ENCODE data around the gene NNAT. TPM values are rescaled to one million over a fixed set of nuclear protein-coding genes. Genes with fewer than 3 reads are reported as not detected.

Gene NNAT
- total and polyA plus RNA-seq, 2 donors = 31.4 to 61.2 TPM

- Histone ChIP-seq H3K36me3 (ENCODE audit: insufficient read depth) (no peaks in the 10 kb centered on the region), H3K27ac (ENCODE audit: low read depth) (no peak overlapping the region), H3K4me3 (ENCODE audit: low read depth, low read length) (no peak overlapping the region), H3K4me1 (ENCODE audit: insufficient read depth) (peaks cover 2% of the 10 kb centered on the region)
- DNase-seq (ENCODE audit: extremely low spot score) = no peak
- WGBS = 85% methylated on average over 4 of the region's 4 CpGs
Measured at GRCh38 chr20:37506152-37506725, 14.8 kb upstream of the NNAT start.

GRCh38 chr20:37510226-37510625 is 10.8 kb upstream of the NNAT start:
- 91% methylated on average over 5 of the region's 5 CpGs for WGBS
- Histone ChIP-seq H3K27ac (ENCODE audit: low read depth) (no peak overlapping the region), H3K4me1 (ENCODE audit: insufficient read depth) (peaks cover 2% of the 10 kb centered on the region), H3K4me3 (ENCODE audit: low read depth, low read length) (no peak overlapping the region), H3K36me3 (ENCODE audit: insufficient read depth) (no peaks in the 10 kb centered on the region)
- no peak for DNase-seq (ENCODE audit: extremely low spot score)

- Histone ChIP-seq H3K4me3 (ENCODE audit: low read depth, low read length) (no peak overlapping the region), H3K36me3 (ENCODE audit: insufficient read depth) (no peaks in the 10 kb centered on the region), H3K27ac (ENCODE audit: low read depth) (no peak overlapping the region), H3K4me1 (ENCODE audit: insufficient read depth) (no peaks in the 10 kb centered on the region)
- 92% methylated on average over 6 of the region's 6 CpGs for WGBS
- no peak for DNase-seq (ENCODE audit: extremely low spot score)
Measured at GRCh38 chr20:37511610-37512275, 9.3 kb upstream of the NNAT start.

GRCh38 chr20:37513779-37514359 is 7.2 kb upstream of the NNAT start:
- DNase-seq (ENCODE audit: extremely low spot score) = no peak
- H3K4me1 ChIP-seq (ENCODE audit: insufficient read depth) = no peaks in the 10 kb centered on the region
- 76% methylated on average over 4 of the region's 4 CpGs for WGBS
- H3K36me3 ChIP-seq (ENCODE audit: insufficient read depth) = no peaks in the 10 kb centered on the region
- no peak overlapping the region for H3K27ac ChIP-seq (ENCODE audit: low read depth)
- no peak overlapping the region for H3K4me3 ChIP-seq (ENCODE audit: low read depth, low read length)

GRCh38 chr20:37515876-37516275 is 5.2 kb upstream of the NNAT start:
- WGBS = 83% methylated on average over 4 of the region's 4 CpGs
- Histone ChIP-seq H3K4me3 (ENCODE audit: low read depth, low read length) (no peak overlapping the region), H3K27ac (ENCODE audit: low read depth) (no peak overlapping the region), H3K36me3 (ENCODE audit: insufficient read depth) (no peaks in the 10 kb centered on the region), H3K4me1 (ENCODE audit: insufficient read depth) (no peaks in the 10 kb centered on the region)
- no peak for DNase-seq (ENCODE audit: extremely low spot score)

GRCh38 chr20:37516811-37517750 is 4.0 kb upstream of the NNAT start:
- Histone ChIP-seq H3K4me3 (ENCODE audit: low read depth, low read length) (no peak overlapping the region), H3K27ac (ENCODE audit: low read depth) (no peak overlapping the region), H3K36me3 (ENCODE audit: insufficient read depth) (no peaks in the 10 kb centered on the region), H3K4me1 (ENCODE audit: insufficient read depth) (no peaks in the 10 kb centered on the region)
- no peak for DNase-seq (ENCODE audit: extremely low spot score)
- 40% methylated on average over 13 of the region's 13 CpGs for WGBS

- Histone ChIP-seq H3K4me1 (ENCODE audit: insufficient read depth) (no peaks in the 10 kb centered on the region), H3K4me3 (ENCODE audit: low read depth, low read length) (no peak overlapping the region), H3K36me3 (ENCODE audit: insufficient read depth) (no peaks in the 10 kb centered on the region), H3K27ac (ENCODE audit: low read depth) (no peak overlapping the region)
- 82% methylated on average over 7 of the region's 7 CpGs for WGBS
- DNase-seq (ENCODE audit: extremely low spot score) = no peak
Measured at GRCh38 chr20:37518059-37518458, 3.0 kb upstream of the NNAT start.

GRCh38 chr20:37518606-37519507 is 2.2 kb upstream of the NNAT start:
- Histone ChIP-seq H3K4me1 (ENCODE audit: insufficient read depth) (no peaks in the 10 kb centered on the region), H3K36me3 (ENCODE audit: insufficient read depth) (no peaks in the 10 kb centered on the region), H3K27ac (ENCODE audit: low read depth) (no peak overlapping the region), H3K4me3 (ENCODE audit: low read depth, low read length) (no peak overlapping the region)
- DNase-seq (ENCODE audit: extremely low spot score) = no peak
- WGBS = 54% methylated on average over 30 of the region's 30 CpGs

- Histone ChIP-seq H3K36me3 (ENCODE audit: insufficient read depth) (no peaks in the 10 kb centered on the region), H3K4me3 (ENCODE audit: low read depth, low read length) (no peak overlapping the region), H3K4me1 (ENCODE audit: insufficient read depth) (no peaks in the 10 kb centered on the region), H3K27ac (ENCODE audit: low read depth) (no peak overlapping the region)
- no peak for DNase-seq (ENCODE audit: extremely low spot score)
- 64% methylated on average over 39 of the region's 39 CpGs for WGBS
Measured at GRCh38 chr20:37519508-37520418, 1.3 kb upstream of the NNAT start.

- WGBS = 78% methylated on average over 24 of the region's 24 CpGs
- Histone ChIP-seq H3K27ac (ENCODE audit: low read depth) (no peak overlapping the region), H3K4me3 (ENCODE audit: low read depth, low read length) (no peak overlapping the region), H3K4me1 (ENCODE audit: insufficient read depth) (no peaks in the 10 kb centered on the region), H3K36me3 (ENCODE audit: insufficient read depth) (no peaks in the 10 kb centered on the region)
- DNase-seq (ENCODE audit: extremely low spot score) = no peak
Measured at GRCh38 chr20:37520419-37520955, 563 bp upstream of the NNAT start.

- DNase-seq (ENCODE audit: extremely low spot score) = no peak
- WGBS = 66% methylated on average over 36 of the region's 36 CpGs
- Histone ChIP-seq H3K36me3 (ENCODE audit: insufficient read depth) (no peaks in the 10 kb centered on the region), H3K4me1 (ENCODE audit: insufficient read depth) (no peaks in the 10 kb centered on the region), H3K27ac (ENCODE audit: low read depth) (no peak overlapping the region), H3K4me3 (ENCODE audit: low read depth, low read length) (no peak overlapping the region)
Measured at GRCh38 chr20:37522260-37523011, 1.4 kb downstream of the NNAT start.
